Psoas muscle (tissue), 8 donors: ENCODE results near the gene GRK5. TPM values are rescaled to one million over a fixed set of nuclear protein-coding genes. Genes with fewer than 3 reads are reported as not detected.

Experiments
- ATAC-seq, 4 donors: fragments of 200-7000 bp; cut with Tn5 transposase; one replicate each; pipeline ENCODE4 v1.9.1; 2020; ENCODE audit warnings: moderate library complexity in 3 of 4, mild to moderate bottlenecking in 2 of 4
- DNase-seq, 2 donors: peaks; one replicate each; pipeline ENCODE4 v3.0.0-alpha.2; 2020
- H3K27ac ChIP-seq: fragments of 200-600 bp; one replicate; pipeline ENCODE4 v1.8.0; 2022
- H3K27me3 ChIP-seq, 3 donors: fragments of 200-600 bp in 1 of 3; one replicate each; pipeline versions ENCODE4 v1.6.1 to v1.8.0; 2013 to 2022; ENCODE audit warnings: low read length in 2 of 3, mild to moderate bottlenecking in 2 of 3, moderate library complexity in 1 of 3; ENCODE audit not compliant: insufficient read depth in 3 of 3
- H3K36me3 ChIP-seq, 2 donors: fragments of 200-600 bp in 1 of 2; one replicate each; pipeline versions ENCODE4 v1.6.1 to v1.8.0; 2013 to 2022; ENCODE audit warnings: low read depth in 1 of 2, mild to moderate bottlenecking in 1 of 2, moderate library complexity in 1 of 2; ENCODE audit not compliant: insufficient read depth in 1 of 2
- H3K4me1 ChIP-seq: fragments of 200-600 bp; one replicate; pipeline ENCODE4 v1.8.0; 2022
- H3K4me3 ChIP-seq: fragments of 200-600 bp; one replicate; pipeline ENCODE4 v1.8.0; 2022; ENCODE audit warnings: mild to moderate bottlenecking
- H3K9me3 ChIP-seq: fragments of 200-600 bp; one replicate; pipeline ENCODE4 v1.8.0; 2022
- CTCF ChIP-seq: fragments of 200-600 bp; IDR thresholded peaks from one replicate; pipeline ENCODE4 v1.8.0; 2022; ENCODE audit warnings: antibody characterized with exemption
- WGBS, 3 donors: extraction: QIAGEN DNeasy Blood & Tissue Kit; methylation state at CpG; one replicate each; pipeline versions ENCODE4 v1.1.6 to v1.1.7; 2013; 5-methylcytosine and 5-hydroxymethylcytosine counted together
- intact Hi-C, 2 donors: fragments of 100-400 bp; cut with DNase I; formaldehyde crosslinking; loops; one replicate each; pipeline versions ENCODE4 v1.11.0 to v1.14.2; 2022
- polyA plus RNA-seq, 3 donors: library from polyadenylated mRNA; stranded (reverse); fragments of 200-250 nt; gene quantifications; one replicate each; pipeline ENCODE4 v1.2.3, GENCODE V29; 2013
- total RNA-seq, 4 donors: library from RNA; stranded (reverse); fragmentation: NEBNext Ultra II Directional in 2 of 4; extraction: Animal tissue kit (Norgen Biotek cat#: 25700) in 2 of 4; gene quantifications; one replicate each; pipeline versions ENCODE4 v1.2.1 to v1.2.4, GENCODE V29; 2021 to 2023
- donor health status: healthy with polysubstance abuse.
- donor health status: DM: no; HTN: no; CAD: no; lungs with moderate emphysema.
- donor health status: Bipolar disorder and iron deficiency.
- donor health status: healthy.
- donor health status: DM: yes; HTN: yes; CAD: no.
- donor health status: DM: no; HTN: no; CAD: no.
- donor health status: DM: no; HTN: no; CAD: no.
- donor health status: DM: yes; HTN: yes; CAD: no.

GRK5 gene
- total and polyA plus RNA-seq, 7 donors = 7.0 to 15.5 (median 8.0) TPM

GRCh38 chr10:119373294-119374102 lies 166.1 kb downstream of the GRK5 start:
- Histone ChIP-seq H3K27me3 (peaks cover 0 to 5% (median 0%) of the 10 kb centered on the region in 3 donors), H3K9me3 (no peaks in the 10 kb centered on the region), H3K4me3 (no peak overlapping the region), H3K36me3 (no peaks in the 10 kb centered on the region), H3K27ac (no peak overlapping the region), H3K4me1 (peaks cover 24% of the 10 kb centered on the region)
- WGBS, 3 donors = 89 to 91% (median 90%) methylated on average over 13 of the region's 13 CpGs
- ATAC-seq = no peak
- DNase-seq = no peak
- TF ChIP-seq CTCF = no peak
- intact Hi-C loops = no loop called here

DNA sequence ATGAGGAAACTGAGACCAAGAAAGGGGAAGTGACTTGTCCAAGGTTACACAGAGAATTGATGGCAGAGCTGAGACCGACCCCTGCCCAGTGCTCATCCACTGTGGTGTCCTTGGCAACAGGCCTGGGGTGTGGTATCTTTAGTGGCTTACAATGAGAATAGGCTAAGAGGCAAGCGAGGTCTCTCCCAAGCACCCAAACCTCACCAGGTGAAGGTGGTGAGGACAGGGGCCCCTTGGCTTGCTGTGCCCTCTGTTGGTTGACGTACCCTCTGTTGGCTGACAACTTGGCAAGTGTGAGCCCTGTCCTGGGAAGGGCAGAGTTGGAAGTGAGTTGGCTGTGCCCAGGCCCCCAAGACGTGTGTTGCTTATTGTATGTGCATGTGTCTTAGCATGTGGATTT lies 166.9 kb downstream of the GRK5 start:
- peaks cover 24% of the 10 kb centered on the region for H3K4me1 ChIP-seq
- no peak overlapping the region for H3K27ac ChIP-seq
- no peak overlapping the region for H3K4me3 ChIP-seq
- DNase-seq (no peak), ATAC-seq (no peak)
- 92 to 97% (median 94%) methylated on average over 4 of the region's 4 CpGs for WGBS, 3 donors
- intact Hi-C loops = no loop called here
- TF ChIP-seq CTCF = no peak
- H3K27me3 ChIP-seq = peaks cover 0 to 5% (median 0%) of the 10 kb centered on the region in 3 donors
- H3K9me3 ChIP-seq = no peaks in the 10 kb centered on the region
- H3K36me3 ChIP-seq = no peaks in the 10 kb centered on the region

GRCh38 chr10:119375574-119376272 lies 168.4 kb downstream of the GRK5 start:
- Histone ChIP-seq H3K4me3 (no peak overlapping the region), H3K36me3 (no peaks in the 10 kb centered on the region), H3K9me3 (no peaks in the 10 kb centered on the region), H3K27ac (peak overlapping the region; percentile 27), H3K27me3 (peaks cover 0 to 5% (median 0%) of the 10 kb centered on the region in 3 donors), H3K4me1 (peaks cover 15% of the 10 kb centered on the region)
- intact Hi-C loops = no loop called here
- ATAC-seq = no peak
- no peak for TF ChIP-seq CTCF
- 58 to 67% (median 67%) methylated on average over 7 of the region's 7 CpGs for WGBS, 3 donors
- DNase-seq = peak in 1 of 2 donors; percentile 74

DNA sequence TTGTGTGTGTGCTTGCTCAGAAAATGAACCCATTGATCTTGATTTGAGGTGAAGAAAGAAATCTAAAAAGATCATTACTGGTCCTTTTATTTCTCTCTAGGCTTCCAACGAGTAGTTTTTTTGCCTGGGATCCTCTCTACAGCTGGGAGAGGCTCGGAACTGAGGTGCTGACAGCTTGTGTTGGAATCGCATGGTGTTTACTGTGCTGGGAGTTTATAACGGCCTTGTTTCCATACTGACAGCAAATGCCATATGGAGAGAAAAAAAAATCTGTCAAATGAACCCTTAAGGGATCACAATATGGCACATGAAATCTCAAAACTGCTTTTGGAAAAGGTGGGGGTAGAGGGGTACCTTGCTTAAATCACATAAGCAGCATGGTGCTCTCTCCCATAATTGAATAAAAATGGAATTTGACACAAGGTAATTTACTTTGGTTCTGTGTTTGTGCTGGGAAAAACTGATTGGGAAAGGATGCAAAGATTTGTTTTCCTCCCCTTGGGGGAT lies 170.1 kb downstream of the GRK5 start:
- Histone ChIP-seq H3K36me3 (no peaks in the 10 kb centered on the region), H3K27me3 (no peaks in the 10 kb centered on the region), H3K4me1 (peaks cover 10% of the 10 kb centered on the region), H3K4me3 (peak overlapping the region; percentile 67), H3K9me3 (no peaks in the 10 kb centered on the region), H3K27ac (peak overlapping the region; percentile 91)
- TF ChIP-seq CTCF = no peak
- intact Hi-C loops = no loop called here
- ATAC-seq = no peak
- WGBS, 3 donors = 29 to 34% (median 31%) methylated on average over 4 of the region's 4 CpGs
- DNase-seq = no peak
